ENCODE data around the gene AFF2.

The AFF2 gene

GRCh38 chrX:148647651-148648050 lies 147.2 kb downstream of the AFF2 start:
- TF ChIP-seq CTCF (IDR thresholded peaks at IDR 0.05; ENCODE audit: control insufficient read depth, insufficient read depth, low read depth, low read length, missing control alignments) = no peak
- no peak overlapping the region for H3K4me3 ChIP-seq (ENCODE audit: control insufficient read depth, low read depth, low read length)
- no peak for DNase-seq (ENCODE audit: low read depth)

GRCh38 chrX:148649145-148649795 lies 148.9 kb downstream of the AFF2 start:
- H3K4me3 ChIP-seq (ENCODE audit: control insufficient read depth, low read depth, low read length) = no peak overlapping the region
- no peak for TF ChIP-seq CTCF (IDR thresholded peaks at IDR 0.05; ENCODE audit: control insufficient read depth, insufficient read depth, low read depth, low read length, missing control alignments)
- DNase-seq (ENCODE audit: low read depth) = no peak

DNA sequence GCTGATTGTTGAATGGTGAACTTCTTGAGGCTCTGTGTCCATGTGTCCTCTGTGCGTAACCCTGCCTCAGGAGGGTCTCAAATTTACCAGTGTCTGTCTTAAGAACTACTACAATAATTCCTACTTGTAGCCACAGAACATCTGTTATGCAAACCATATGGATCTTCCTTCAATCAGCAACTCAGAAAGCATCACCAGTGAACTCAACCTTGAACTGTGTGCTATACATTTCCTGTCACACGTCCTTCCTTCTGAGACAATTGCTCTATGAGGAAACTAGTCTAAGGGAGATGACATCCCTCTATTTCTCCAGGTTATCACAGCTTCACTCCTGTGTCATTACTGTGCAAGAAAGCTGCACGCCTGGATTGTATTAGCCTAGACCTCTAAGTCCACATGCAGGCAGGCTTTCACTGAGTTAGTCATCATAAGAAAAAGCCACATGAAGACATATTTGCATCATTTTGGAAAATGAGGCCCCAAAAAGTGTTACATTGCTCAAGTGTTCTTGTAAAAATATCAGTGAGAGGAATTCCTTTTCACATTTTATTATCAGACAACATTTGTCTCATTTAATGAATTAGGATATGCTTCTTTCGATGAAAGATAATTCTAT lies 157.8 kb downstream of the AFF2 start:
- TF ChIP-seq CTCF (IDR thresholded peaks at IDR 0.05; ENCODE audit: control insufficient read depth, insufficient read depth, low read depth, low read length, missing control alignments) = no peak

GRCh38 chrX:148659481-148659880 lies 159.1 kb downstream of the AFF2 start:
- no peak overlapping the region for H3K4me3 ChIP-seq (ENCODE audit: control insufficient read depth, low read depth, low read length)
- TF ChIP-seq CTCF (IDR thresholded peaks at IDR 0.05; ENCODE audit: control insufficient read depth, insufficient read depth, low read depth, low read length, missing control alignments) = no peak
- DNase-seq (ENCODE audit: low read depth) = no peak

More for the DNA sequence above, 157.8 kb downstream of the AFF2 start:
- no peak for DNase-seq (ENCODE audit: low read depth)
- no peak overlapping the region for H3K4me3 ChIP-seq (ENCODE audit: control insufficient read depth, low read depth, low read length)

DNA sequence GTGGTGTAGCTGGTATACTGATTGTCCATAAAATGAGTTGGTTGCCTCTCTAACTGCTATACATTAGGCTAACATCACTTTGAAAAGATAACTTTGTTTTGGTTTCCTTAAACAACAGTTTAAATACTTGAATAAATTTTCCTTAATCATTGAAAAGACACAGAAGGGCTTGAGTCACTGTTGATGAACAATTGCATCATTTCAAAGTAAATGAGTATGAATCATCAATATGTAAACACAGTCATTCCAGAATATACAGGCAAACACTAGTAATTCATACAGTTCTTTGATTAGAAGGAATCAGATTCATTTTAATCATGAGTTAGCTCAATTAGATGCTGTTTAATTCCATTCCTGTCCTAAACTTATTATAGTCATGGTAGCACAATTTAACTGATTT lies 160.6 kb downstream of the AFF2 start:
- no peak for TF ChIP-seq CTCF (IDR thresholded peaks at IDR 0.05; ENCODE audit: control insufficient read depth, insufficient read depth, low read depth, low read length, missing control alignments)
- H3K4me3 ChIP-seq (ENCODE audit: control insufficient read depth, low read depth, low read length) = no peak overlapping the region
- DNase-seq (ENCODE audit: low read depth) = no peak

DNA sequence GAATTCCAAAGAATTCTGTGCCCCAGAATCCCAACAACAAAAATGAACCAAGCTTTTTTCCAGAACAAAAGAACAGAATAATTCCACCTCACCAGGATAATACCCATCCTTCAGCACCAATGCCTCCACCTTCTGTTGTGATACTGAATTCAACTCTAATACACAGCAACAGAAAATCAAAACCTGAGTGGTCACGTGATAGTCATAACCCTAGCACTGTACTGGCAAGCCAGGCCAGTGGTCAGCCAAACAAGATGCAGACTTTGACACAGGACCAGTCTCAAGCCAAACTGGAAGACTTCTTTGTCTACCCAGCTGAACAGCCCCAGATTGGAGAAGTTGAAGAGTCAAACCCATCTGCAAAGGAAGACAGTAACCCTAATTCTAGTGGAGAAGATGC lies 161.6 kb downstream of the AFF2 start:
- DNase-seq (ENCODE audit: low read depth) = no peak
- H3K4me3 ChIP-seq (ENCODE audit: control insufficient read depth, low read depth, low read length) = no peak overlapping the region
- no peak for TF ChIP-seq CTCF (IDR thresholded peaks at IDR 0.05; ENCODE audit: control insufficient read depth, insufficient read depth, low read depth, low read length, missing control alignments)
